GM12891 (cell line): ENCODE data around the gene CERCAM.

Experiments
- DNase-seq: peaks from one replicate; pipeline ENCODE4 v3.0.0; 2011; ENCODE audit warnings: low spot score; ENCODE audit not compliant: insufficient read length
- FAIRE-seq: peaks from 2 replicates; lab custom pipeline; 2011; peaks lifted over from hg19 to GRCh38; lab: Jason Lieb, UNC
- PAX5 ChIP-seq: IDR thresholded peaks from 2 replicates; pipeline ENCODE4 v1.6.1; 2011; ENCODE audit warnings: low read length, moderate library complexity, mild to moderate bottlenecking; ENCODE audit not compliant: insufficient read depth, severe bottlenecking
- POLR2A ChIP-seq: IDR thresholded peaks from 2 replicates; pipeline ENCODE4 v1.6.1; 2011; ENCODE audit warnings: low read depth, low read length, control low read depth
- POLR2AphosphoS5 ChIP-seq: IDR thresholded peaks from 2 replicates; pipeline ENCODE4 v1.6.1; 2011; ENCODE audit warnings: low read depth, low read length, control low read depth
- POU2F2 ChIP-seq: IDR thresholded peaks from 2 replicates; pipeline ENCODE4 v1.6.1; 2011; ENCODE audit warnings: low read depth, mild to moderate bottlenecking, control low read depth, low read length, moderate library complexity
- SPI1 ChIP-seq: IDR thresholded peaks from 2 replicates; pipeline ENCODE4 v1.6.1; 2011; ENCODE audit warnings: low read depth, low read length, control low read depth
- TAF1 ChIP-seq: IDR thresholded peaks from 2 replicates; pipeline ENCODE4 v1.6.1; 2011; ENCODE audit warnings: low read depth, low read length, control low read depth

The CERCAM gene

GRCh38 chr9:128481561-128481960 lies 60.9 kb downstream of the CERCAM start:
- TF ChIP-seq PAX5 (no peak), SPI1 (no peak), POLR2A (no peak), TAF1 (no peak), POU2F2 (no peak), POLR2AphosphoS5 (no peak)
- FAIRE-seq, result peak; percentile 51
- no peak for DNase-seq

DNA sequence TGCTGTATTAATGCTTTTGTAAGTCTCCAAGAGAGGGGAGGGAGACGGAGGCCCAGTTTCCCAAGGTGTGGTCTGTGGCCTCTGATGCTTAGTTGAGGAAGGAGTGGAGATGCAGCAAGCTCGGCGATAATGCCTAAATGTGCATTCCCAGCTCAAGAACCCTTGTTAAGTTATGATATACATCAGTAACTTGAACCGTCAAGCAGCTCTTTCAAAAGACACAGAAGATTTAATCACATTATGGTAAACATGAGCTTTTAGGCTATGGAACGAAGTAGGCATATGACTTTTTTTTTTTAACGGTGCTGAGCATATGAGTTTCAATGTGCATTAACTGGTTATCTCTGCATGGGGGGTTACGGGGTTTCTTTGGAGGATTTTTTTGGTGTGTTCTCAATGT lies 61.5 kb downstream of the CERCAM start:
- no peak for FAIRE-seq
- no peak for TF ChIP-seq TAF1
- TF ChIP-seq POLR2A, result no peak
- no peak for TF ChIP-seq PAX5
- no peak for TF ChIP-seq SPI1
- TF ChIP-seq POU2F2, result no peak
- TF ChIP-seq POLR2AphosphoS5, result no peak
- DNase-seq, result no peak

DNA sequence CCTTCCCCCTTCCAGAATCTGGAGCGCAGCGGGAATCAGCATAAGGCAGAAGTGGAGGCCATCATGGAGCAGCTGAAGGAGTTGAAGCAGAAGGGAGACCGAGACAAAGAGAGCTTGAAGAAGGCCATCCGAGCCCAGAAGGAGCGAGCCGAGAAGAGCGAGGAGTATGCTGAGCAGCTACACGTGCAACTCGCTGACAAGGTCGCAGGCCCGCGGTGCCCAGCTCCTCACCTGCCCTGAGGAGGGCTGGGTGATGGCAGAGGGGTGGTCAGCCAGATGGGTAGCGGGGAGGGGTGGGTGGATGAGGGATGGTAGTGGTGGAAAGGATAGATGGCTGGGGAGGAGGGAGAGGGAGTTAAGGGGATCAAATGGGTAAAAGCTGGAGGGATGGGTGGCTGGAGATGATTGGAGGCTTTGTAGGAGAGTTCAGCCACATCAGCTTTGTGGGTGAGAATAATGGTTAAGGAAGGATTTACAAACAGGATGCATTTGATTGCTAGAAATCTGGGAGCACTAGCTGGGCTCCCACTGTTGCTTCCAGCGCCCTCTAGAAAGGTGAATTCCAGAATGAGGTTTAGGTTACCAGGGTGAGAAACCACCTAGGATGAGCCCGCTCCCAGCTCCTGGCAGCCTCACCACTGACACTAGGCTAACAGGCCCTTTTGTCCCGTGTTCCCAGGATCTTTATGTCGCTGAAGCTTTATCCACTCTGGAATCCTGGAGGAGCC lies 64.2 kb downstream of the CERCAM start:
- DNase-seq (no peak), FAIRE-seq (no peak)
- no peak for TF ChIP-seq SPI1
- TF ChIP-seq POU2F2, result no peak
- no peak for TF ChIP-seq TAF1
- no peak for TF ChIP-seq PAX5
- no peak for TF ChIP-seq POLR2A
- no peak for TF ChIP-seq POLR2AphosphoS5

DNA sequence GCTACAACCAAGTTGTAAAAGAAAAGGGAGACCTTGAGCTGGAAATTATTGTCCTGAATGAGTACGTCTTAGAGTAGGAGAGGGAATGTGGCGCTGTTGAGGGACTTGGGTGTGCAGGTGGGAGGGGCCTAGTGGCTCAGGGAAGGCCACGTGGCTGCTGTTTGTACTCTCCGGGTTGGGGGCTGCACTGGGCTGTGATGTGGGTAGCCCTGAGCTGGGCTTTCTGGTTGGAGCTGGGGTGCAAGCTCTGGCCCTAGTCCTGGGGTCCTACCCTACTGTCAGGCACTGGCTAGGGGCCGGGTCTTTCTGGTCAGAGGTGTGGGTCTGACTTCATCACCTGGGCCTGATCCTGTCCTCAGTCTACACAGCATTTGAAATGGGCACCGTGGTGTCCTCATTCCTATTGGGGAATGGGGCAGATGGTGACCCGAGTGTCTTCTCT lies 64.8 kb downstream of the CERCAM start:
- FAIRE-seq, result no peak

GRCh38 chr9:128486201-128486600 lies 65.5 kb downstream of the CERCAM start:
- no peak for FAIRE-seq
- TF ChIP-seq TAF1, result no peak
- no peak for TF ChIP-seq POU2F2
- TF ChIP-seq PAX5, result no peak
- no peak for TF ChIP-seq POLR2A
- TF ChIP-seq POLR2AphosphoS5, result no peak
- TF ChIP-seq SPI1, result no peak
- DNase-seq, result no peak

More for the DNA sequence above, 64.8 kb downstream of the CERCAM start:
- TF ChIP-seq SPI1 (no peak), PAX5 (no peak), POLR2A (no peak)
- no peak for DNase-seq
